Measurements from ENCODE around the gene TECR. TPM values are rescaled to one million over a fixed set of nuclear protein-coding genes. Genes with fewer than 3 reads are reported as not detected.

The TECR gene
- total RNA-seq, 4 donors from 2014 or later, result 117 to 165 (median 147) TPM

DNA sequence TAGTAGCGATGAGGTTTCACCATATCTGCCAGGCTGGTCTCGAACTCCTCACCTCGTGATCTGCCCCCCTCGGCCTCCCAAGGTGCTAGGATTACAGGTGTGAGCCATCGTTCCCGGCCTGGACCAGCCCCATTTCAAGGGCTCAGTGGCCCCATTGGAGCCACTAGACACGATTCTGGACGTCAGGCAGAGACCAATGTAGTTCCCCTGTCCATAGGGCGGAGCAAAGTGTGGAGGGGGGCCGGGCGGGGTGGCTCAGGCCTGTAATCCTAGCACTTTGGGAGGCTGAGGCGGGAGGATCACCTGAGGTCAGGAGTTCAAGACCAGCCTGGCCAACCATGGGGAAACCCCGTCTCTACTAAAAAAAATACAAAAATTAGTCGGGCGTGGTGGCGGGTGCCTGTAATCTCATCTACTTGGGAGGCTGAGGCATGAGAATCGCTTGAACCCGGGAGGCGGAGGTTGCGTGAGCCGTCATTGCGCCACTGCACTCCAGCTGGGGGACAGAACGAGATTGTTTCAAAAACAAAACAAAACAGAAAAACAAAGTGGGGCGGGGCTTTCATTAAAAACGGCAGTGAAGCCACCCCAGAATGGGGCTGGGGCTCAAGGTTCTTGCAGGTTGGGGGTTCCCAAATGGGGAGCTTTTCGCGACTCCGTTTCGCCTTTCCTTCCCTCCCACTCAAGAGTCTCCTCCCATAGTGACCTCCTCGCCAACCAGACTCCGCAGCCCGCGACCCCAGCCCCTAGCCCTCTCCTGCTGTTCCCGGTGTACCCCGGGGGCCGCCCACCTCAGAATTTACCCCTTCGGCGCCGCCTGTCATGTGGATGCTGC lies 758 bp upstream of the TECR start:
- no peak for DNase-seq (ENCODE audit: low spot score in 2 of 2)
- no peak overlapping the region for H3K4me3 ChIP-seq (ENCODE audit: low read depth, poor library complexity, severe bottlenecking)
- WGBS, 2 donors, result 33 to 34% methylated on average over 39 of the region's 39 CpGs
- intact Hi-C loops (cut with DNase I; ENCODE audit: low total_unique reads), result no loop called here
- TF ChIP-seq, protein P1, sequence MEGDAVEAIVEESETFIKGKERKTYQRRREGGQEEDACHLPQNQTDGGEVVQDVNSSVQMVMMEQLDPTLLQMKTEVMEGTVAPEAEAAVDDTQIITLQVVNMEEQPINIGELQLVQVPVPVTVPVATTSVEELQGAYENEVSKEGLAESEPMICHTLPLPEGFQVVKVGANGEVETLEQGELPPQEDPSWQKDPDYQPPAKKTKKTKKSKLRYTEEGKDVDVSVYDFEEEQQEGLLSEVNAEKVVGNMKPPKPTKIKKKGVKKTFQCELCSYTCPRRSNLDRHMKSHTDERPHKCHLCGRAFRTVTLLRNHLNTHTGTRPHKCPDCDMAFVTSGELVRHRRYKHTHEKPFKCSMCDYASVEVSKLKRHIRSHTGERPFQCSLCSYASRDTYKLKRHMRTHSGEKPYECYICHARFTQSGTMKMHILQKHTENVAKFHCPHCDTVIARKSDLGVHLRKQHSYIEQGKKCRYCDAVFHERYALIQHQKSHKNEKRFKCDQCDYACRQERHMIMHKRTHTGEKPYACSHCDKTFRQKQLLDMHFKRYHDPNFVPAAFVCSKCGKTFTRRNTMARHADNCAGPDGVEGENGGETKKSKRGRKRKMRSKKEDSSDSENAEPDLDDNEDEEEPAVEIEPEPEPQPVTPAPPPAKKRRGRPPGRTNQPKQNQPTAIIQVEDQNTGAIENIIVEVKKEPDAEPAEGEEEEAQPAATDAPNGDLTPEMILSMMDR (IDR thresholded peaks at IDR 0.05), result no peak
- no peak for TF ChIP-seq POLR2A (IDR thresholded peaks at IDR 0.05)

DNA sequence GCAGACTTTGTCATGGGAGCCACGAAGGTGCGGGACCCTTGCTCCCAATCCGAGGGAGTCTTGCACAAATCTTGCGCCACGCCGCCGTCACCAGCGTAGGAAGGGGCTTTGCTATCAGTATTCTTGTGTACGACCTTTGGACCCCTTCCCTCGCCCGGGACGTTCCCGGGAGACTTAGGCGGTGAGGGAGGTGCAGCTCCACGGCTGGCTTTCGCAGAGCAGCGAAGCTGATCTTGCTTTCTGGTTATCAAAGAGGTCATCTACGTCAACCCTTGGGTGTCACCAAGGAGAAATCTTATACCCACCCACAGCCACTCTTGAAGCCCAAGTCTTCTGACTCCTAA lies 583 bp downstream of the TECR start:
- intact Hi-C loops (cut with DNase I; ENCODE audit: low total_unique reads), result no loop called here
- TF ChIP-seq POLR2A (IDR thresholded peaks at IDR 0.05), result no peak
- TF ChIP-seq, protein P1 (IDR thresholded peaks at IDR 0.05), result no peak
- peak overlapping the region; percentile 83 for H3K4me3 ChIP-seq (ENCODE audit: low read depth, poor library complexity, severe bottlenecking)
- DNase-seq (ENCODE audit: low spot score in 2 of 2), result no peak
- 0 to 1% methylated on average over 18 of the region's 18 CpGs for WGBS, 2 donors

DNA sequence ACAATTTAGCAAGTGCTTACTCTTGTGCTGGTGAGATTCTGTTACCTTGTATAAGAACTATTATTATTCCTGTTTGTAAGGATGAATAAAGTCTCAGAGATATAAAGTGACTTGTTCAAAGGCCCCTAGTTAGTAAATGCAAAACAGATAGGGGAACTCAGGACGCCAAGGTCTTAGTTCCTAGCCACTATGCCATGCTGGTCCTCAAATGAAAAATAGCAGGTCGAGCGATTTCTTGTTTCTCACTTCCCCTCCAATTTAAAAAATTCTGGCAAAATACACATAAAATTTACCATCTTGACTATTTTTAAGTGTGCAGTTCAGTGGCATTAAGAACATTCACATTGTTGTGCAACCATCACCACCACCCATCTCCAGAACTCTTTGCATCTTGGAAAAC lies 1.1 kb downstream of the TECR start:
- TF ChIP-seq POLR2A (IDR thresholded peaks at IDR 0.05), result no peak
- TF ChIP-seq, protein P1 (IDR thresholded peaks at IDR 0.05), result no peak
- intact Hi-C loops (cut with DNase I; ENCODE audit: low total_unique reads), result no loop called here
- WGBS, 2 donors, result 55 to 60% methylated on average over 3 of the region's 3 CpGs
- DNase-seq (ENCODE audit: low spot score in 2 of 2), result no peak
- no peak overlapping the region for H3K4me3 ChIP-seq (ENCODE audit: low read depth, poor library complexity, severe bottlenecking)

DNA sequence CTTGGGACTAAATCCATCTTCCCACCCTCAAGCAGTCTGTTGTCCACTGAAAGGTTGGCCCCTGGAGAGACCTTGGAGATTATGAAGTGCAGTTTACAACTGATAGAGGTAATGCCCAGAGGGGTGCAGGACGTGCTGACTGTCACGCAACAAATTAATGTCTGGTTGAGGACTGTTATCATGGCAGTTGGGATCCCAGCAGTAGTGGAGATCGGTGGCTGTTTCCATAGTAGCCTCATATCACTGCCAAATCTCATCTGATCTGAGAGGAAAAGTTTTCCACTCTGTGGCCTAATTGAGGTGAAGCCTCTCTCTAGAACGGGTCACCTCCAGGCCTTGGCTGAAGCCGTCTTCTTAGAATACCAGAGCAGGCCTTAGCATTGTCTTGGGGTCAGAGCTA lies 4.1 kb downstream of the TECR start:
- DNase-seq (ENCODE audit: low spot score in 2 of 2), result no peak
- 75 to 83% methylated on average over 5 of the region's 5 CpGs for WGBS, 2 donors
- intact Hi-C loops (cut with DNase I; ENCODE audit: low total_unique reads), result no loop called here
- no peak for TF ChIP-seq POLR2A (IDR thresholded peaks at IDR 0.05)
- TF ChIP-seq, protein P1 (IDR thresholded peaks at IDR 0.05), result no peak
- no peak overlapping the region for H3K4me3 ChIP-seq (ENCODE audit: low read depth, poor library complexity, severe bottlenecking)

DNA sequence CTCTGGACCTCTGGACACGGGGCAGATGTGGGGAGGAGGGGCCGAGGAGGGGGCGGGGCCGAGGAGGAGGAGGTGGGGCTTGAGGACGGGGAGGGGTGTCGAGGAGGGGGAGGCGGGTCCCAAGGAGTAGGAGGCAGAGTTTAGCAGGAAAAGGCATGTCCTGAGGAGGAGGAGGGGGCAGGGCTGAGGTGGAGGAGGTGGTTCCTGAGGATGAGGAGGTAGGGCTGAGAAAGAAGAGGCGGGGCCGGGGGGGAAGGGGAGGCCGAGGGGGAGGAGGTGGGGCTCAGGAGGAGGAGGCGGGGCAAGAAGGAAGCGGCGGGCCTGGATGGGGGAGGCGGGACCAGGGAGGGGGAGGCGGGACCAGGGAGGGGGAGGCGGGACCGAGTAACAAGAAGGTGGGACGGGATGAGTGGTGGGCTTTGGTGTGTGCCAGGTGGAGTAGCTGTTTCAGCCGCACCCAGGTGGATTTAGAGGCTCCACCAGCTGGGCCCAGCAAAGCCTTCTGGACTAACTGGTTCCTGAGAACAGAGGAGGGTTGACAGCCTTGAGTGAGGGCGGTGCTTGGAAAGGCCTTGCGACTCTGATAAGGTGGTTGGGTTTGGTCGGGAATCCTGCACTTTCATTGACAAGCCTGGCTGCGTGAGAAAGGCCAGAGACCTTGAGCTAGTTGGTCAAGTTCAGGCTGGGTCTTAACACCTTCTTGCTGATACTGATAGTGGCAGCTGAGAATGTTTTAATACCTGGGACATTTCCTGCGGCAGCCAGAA lies 7.7 kb downstream of the TECR start:
- H3K4me3 ChIP-seq (ENCODE audit: low read depth, poor library complexity, severe bottlenecking), result no peak overlapping the region
- DNase-seq (ENCODE audit: low spot score in 2 of 2), result peak; percentile 71 to 90

More for the DNA sequence above, 7.7 kb downstream of the TECR start:
- intact Hi-C loops (cut with DNase I; ENCODE audit: low total_unique reads), result no loop called here
- WGBS, 2 donors, result 20 to 23% methylated on average over 23 to 24 of the region's 24 CpGs
- TF ChIP-seq, protein P1 (IDR thresholded peaks at IDR 0.05), result no peak
- TF ChIP-seq POLR2A (IDR thresholded peaks at IDR 0.05), result no peak

Data from lower leg skin (tissue), 4 donors.